Measurements from ENCODE around the gene PDLIM4. TPM values are rescaled to one million over a fixed set of nuclear protein-coding genes. Genes with fewer than 3 reads are reported as not detected.

The PDLIM4 gene
- total RNA-seq, 1 donor: 67.7 TPM

DNA sequence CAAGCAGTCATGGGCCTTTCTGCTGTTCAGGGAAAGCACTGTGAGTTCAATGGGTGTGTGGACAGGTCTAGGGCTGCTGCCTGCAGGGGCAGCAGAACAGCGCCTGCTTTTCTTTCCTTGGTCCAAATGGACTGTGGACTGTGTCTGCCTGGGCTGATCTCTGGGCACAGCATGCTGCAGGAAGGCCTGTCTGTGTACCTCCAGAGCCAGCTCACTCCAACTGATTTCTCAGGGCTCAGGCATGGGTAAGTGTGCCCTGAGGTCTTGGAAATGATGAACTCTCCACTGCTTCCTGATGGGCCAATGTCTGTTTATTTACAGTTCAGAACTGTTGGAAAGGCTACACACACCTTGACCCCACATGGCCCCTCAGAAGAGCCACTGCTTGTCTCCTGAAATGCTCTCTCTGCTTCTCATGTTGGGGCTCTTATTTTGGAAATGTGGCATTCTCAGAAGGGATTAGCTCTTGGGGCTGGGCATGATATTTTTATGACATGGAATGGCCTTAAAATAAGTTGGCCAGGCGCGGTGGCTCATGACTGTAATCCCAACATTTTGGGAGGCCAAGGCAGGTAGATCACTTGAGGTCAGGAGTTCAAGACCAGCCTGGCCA is 63.7 kb downstream of the PDLIM4 start:
- H2AFZ ChIP-seq (ENCODE audit: low read length): no peak overlapping the region
- H3K27ac ChIP-seq (ENCODE audit: low read depth, low read length): no peak overlapping the region
- peaks cover 7% of the 10 kb centered on the region for H3K4me1 ChIP-seq (ENCODE audit: insufficient read depth, low read length)
- H3K9me3 ChIP-seq (ENCODE audit: low read depth, low read length): no peaks in the 10 kb centered on the region
- no peaks in the 10 kb centered on the region for H3K27me3 ChIP-seq (ENCODE audit: insufficient read depth, low read length)
- TF ChIP-seq CTCF (IDR thresholded peaks at IDR 0.05; ENCODE audit: extremely low read depth, low read depth, low read length): no peak
- no peaks in the 10 kb centered on the region for H3K36me3 ChIP-seq (ENCODE audit: insufficient read depth, low read length)
- no peak for DNase-seq (ENCODE audit: insufficient read length, low spot score, missing footprints)
- H3K4me2 ChIP-seq (ENCODE audit: insufficient read depth, low read length): no peak overlapping the region
- H4K20me1 ChIP-seq (ENCODE audit: insufficient read depth, low read length): peaks cover 4% of the 10 kb centered on the region
- no peaks in the 10 kb centered on the region for H3K79me2 ChIP-seq (ENCODE audit: insufficient read depth, low read length)
- no peak overlapping the region for H3K4me3 ChIP-seq (ENCODE audit: insufficient read depth, low read length)

GRCh38 chr5:132322266-132322665 is 64.8 kb downstream of the PDLIM4 start:
- peaks cover 4% of the 10 kb centered on the region for H4K20me1 ChIP-seq (ENCODE audit: insufficient read depth, low read length)
- no peak overlapping the region for H3K4me3 ChIP-seq (ENCODE audit: insufficient read depth, low read length)
- TF ChIP-seq CTCF (IDR thresholded peaks at IDR 0.05; ENCODE audit: extremely low read depth, low read depth, low read length): no peak
- no peaks in the 10 kb centered on the region for H3K79me2 ChIP-seq (ENCODE audit: insufficient read depth, low read length)
- H3K9me3 ChIP-seq (ENCODE audit: low read depth, low read length): no peaks in the 10 kb centered on the region
- no peak overlapping the region for H3K27ac ChIP-seq (ENCODE audit: low read depth, low read length)
- H3K27me3 ChIP-seq (ENCODE audit: insufficient read depth, low read length): no peaks in the 10 kb centered on the region
- no peak overlapping the region for H3K4me2 ChIP-seq (ENCODE audit: insufficient read depth, low read length)
- no peak for DNase-seq (ENCODE audit: insufficient read length, low spot score, missing footprints)
- no peak overlapping the region for H2AFZ ChIP-seq (ENCODE audit: low read length)
- H3K4me1 ChIP-seq (ENCODE audit: insufficient read depth, low read length): peaks cover 7% of the 10 kb centered on the region
- H3K36me3 ChIP-seq (ENCODE audit: insufficient read depth, low read length): no peaks in the 10 kb centered on the region

Other genes with a start within 250 kb of the PDLIM4 start
- not detected in 2 replicates for gene ACSL6, start 246.0 kb upstream of the PDLIM4 start, total RNA-seq
- gene IL3, start 197.0 kb upstream of the PDLIM4 start, total RNA-seq: not detected in 2 replicates
- not detected in 2 replicates for gene CSF2, start 183.9 kb upstream of the PDLIM4 start, total RNA-seq
- gene P4HA2, start 29.8 kb upstream of the PDLIM4 start, total RNA-seq: 155 and 186 TPM in 2 replicates
- gene SLC22A4, start 36.7 kb downstream of the PDLIM4 start, total RNA-seq: 2.9 and 3.8 TPM in 2 replicates
- gene SLC22A5, start 112.0 kb downstream of the PDLIM4 start, total RNA-seq: 3.8 and 5.4 TPM in 2 replicates
- gene IRF1, start 233.1 kb downstream of the PDLIM4 start, total RNA-seq: 19.7 and 22.1 TPM in 2 replicates